Keratinocyte (primary cell): ENCODE data around the gene DMRTA2. TPM values are rescaled to one million over a fixed set of nuclear protein-coding genes. Genes with fewer than 3 reads are reported as not detected.

ENCODE experiments used
- DNase-seq: peaks from one replicate; pipeline ENCODE4 v3.0.0-alpha.2; 2011; ENCODE audit warnings: low read depth, missing footprints, low spot score
- FAIRE-seq: peaks from 2 replicates; lab custom pipeline; 2011; peaks lifted over from hg19 to GRCh38; lab: Jason Lieb, UNC
- H2AFZ ChIP-seq: 2 replicates; pipeline ENCODE4 v1.6.0; 2012; ENCODE audit warnings: low read length, control low read depth, inconsistent platforms; ENCODE audit not compliant: control insufficient read depth
- H3K27ac ChIP-seq: 2 replicates; pipeline ENCODE4 v1.5.1; 2011; ENCODE audit warnings: low read length; ENCODE audit not compliant: control insufficient read depth, insufficient read depth
- H3K27me3 ChIP-seq: 3 replicates; pipeline ENCODE4 v1.6.0; 2011; ENCODE audit warnings: low read length; ENCODE audit not compliant: control insufficient read depth, insufficient read depth; ENCODE audit errors: extremely low read depth
- H3K36me3 ChIP-seq, 2 experiments: 2 replicates in 1 of 2; 3 replicates in 1 of 2; pipeline ENCODE4 v1.5.1; 2011; ENCODE audit warnings: low read length in 2 of 2, mild to moderate bottlenecking in 1 of 2; ENCODE audit not compliant: control insufficient read depth in 2 of 2, insufficient read depth in 2 of 2; ENCODE audit errors: extremely low read depth in 1 of 2
- H3K4me1 ChIP-seq: 3 replicates; pipeline ENCODE4 v1.5.1; 2011; ENCODE audit warnings: low read length; ENCODE audit not compliant: control insufficient read depth, insufficient read depth; ENCODE audit errors: extremely low read depth
- H3K4me2 ChIP-seq: 3 replicates; pipeline ENCODE4 v1.6.0; 2011; ENCODE audit warnings: low read depth, low read length; ENCODE audit not compliant: control insufficient read depth, insufficient read depth; ENCODE audit errors: extremely low read depth
- H3K4me3 ChIP-seq, 3 experiments: fragments of 200-600 bp in 1 of 3; sonication (generic) in 1 of 3; 2 replicates in 2 of 3; 3 replicates in 1 of 3; pipeline ENCODE4 v1.5.1; 2011 to 2016; ENCODE audit warnings: low read length in 3 of 3, mild to moderate bottlenecking in 3 of 3, control low read depth in 2 of 3, inconsistent platforms in 1 of 3, low read depth in 1 of 3, mixed read lengths in 1 of 3, mixed run types in 1 of 3, moderate library complexity in 1 of 3; ENCODE audit not compliant: control insufficient read depth in 2 of 3, insufficient read depth in 2 of 3; ENCODE audit errors: extremely low read depth in 1 of 3
- H3K79me2 ChIP-seq: 2 replicates; pipeline ENCODE4 v1.6.0; 2012; ENCODE audit warnings: low read length; ENCODE audit not compliant: control insufficient read depth, insufficient read depth
- H3K9ac ChIP-seq: 3 replicates; pipeline ENCODE4 v1.6.0; 2011; ENCODE audit warnings: low read length; ENCODE audit not compliant: control insufficient read depth, insufficient read depth; ENCODE audit errors: extremely low read depth
- H3K9me1 ChIP-seq: 3 replicates; pipeline ENCODE4 v1.6.0; 2011; ENCODE audit warnings: low read length; ENCODE audit not compliant: control insufficient read depth, insufficient read depth; ENCODE audit errors: extremely low read depth
- H3K9me3 ChIP-seq: 2 replicates; pipeline ENCODE4 v1.5.1; 2012; ENCODE audit warnings: low read depth, low read length; ENCODE audit not compliant: control insufficient read depth
- H4K20me1 ChIP-seq: 3 replicates; pipeline ENCODE4 v1.6.0; 2011; ENCODE audit warnings: low read length; ENCODE audit not compliant: control insufficient read depth, insufficient read depth; ENCODE audit errors: extremely low read depth
- EZH2 ChIP-seq: IDR thresholded peaks from one replicate; pipeline ENCODE4 v1.6.1; 2012; ENCODE audit warnings: inconsistent platforms, mild to moderate bottlenecking, low read length, moderate library complexity
- dilution Hi-C: fragments of 300-500 bp; cut with MboI; formaldehyde crosslinking; loops from one replicate; pipeline ENCODE4 v1.7.0; 2020; ENCODE audit warnings: low sequenced_read_pairs; ENCODE audit not compliant: extremely low pct_ligation_motif_present
- polyA plus RNA-seq, 5 experiments: library from polyadenylated mRNA; depleted of rRNA in 3 of 5; stranded (reverse) in 3 of 5; stranded (forward) in 1 of 5; unstranded in 1 of 5; fragments of >200 nt; gene quantifications; 1 replicate in 1 of 5; 2 replicates in 3 of 5; 3 replicates in 1 of 5; pipeline versions ENCODE4 v1.2.1 to v1.2.3, GENCODE V29; 2011 to 2012; ENCODE audit warnings: missing spikeins in 2 of 5, low read depth in 1 of 5, low replicate concordance in 1 of 5
- TF ChIP-seq, protein P1 (sequence below), 3 experiments: IDR thresholded peaks in 1 of 3; conservative IDR thresholded peaks in 1 of 3; optimal IDR thresholded peaks in 1 of 3; 2 replicates in 2 of 3; 3 replicates in 1 of 3; pipeline versions ENCODE3 to v1.5.1; 2011; ENCODE audit warnings: low read length in 3 of 3, mild to moderate bottlenecking in 3 of 3, moderate library complexity in 2 of 3, control low read depth in 1 of 3, inconsistent platforms in 1 of 3; ENCODE audit not compliant: insufficient read depth in 2 of 3; ENCODE audit errors: extremely low read depth in 1 of 3

DMRTA2 gene
- polyA plus RNA-seq, 1 donor (not counting 4 experiments of a cell fraction or from before 2014, with no cell fraction given), result 0.01 TPM

GRCh38 chr1:50421366-50421748 is 1.9 kb downstream of the DMRTA2 start:
- TF ChIP-seq, protein P1, sequence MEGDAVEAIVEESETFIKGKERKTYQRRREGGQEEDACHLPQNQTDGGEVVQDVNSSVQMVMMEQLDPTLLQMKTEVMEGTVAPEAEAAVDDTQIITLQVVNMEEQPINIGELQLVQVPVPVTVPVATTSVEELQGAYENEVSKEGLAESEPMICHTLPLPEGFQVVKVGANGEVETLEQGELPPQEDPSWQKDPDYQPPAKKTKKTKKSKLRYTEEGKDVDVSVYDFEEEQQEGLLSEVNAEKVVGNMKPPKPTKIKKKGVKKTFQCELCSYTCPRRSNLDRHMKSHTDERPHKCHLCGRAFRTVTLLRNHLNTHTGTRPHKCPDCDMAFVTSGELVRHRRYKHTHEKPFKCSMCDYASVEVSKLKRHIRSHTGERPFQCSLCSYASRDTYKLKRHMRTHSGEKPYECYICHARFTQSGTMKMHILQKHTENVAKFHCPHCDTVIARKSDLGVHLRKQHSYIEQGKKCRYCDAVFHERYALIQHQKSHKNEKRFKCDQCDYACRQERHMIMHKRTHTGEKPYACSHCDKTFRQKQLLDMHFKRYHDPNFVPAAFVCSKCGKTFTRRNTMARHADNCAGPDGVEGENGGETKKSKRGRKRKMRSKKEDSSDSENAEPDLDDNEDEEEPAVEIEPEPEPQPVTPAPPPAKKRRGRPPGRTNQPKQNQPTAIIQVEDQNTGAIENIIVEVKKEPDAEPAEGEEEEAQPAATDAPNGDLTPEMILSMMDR (optimal IDR thresholded peaks at IDR 0.05 in 1 of 3, IDR thresholded peaks at IDR 0.05 in 1 of 3, conservative IDR thresholded peaks at IDR 0.05 in 1 of 3; ENCODE audit: extremely low read depth in 1 of 3, insufficient read depth in 2 of 3, low read length in 3 of 3), result no peak
- peak; percentile 76 for TF ChIP-seq EZH2
- Histone ChIP-seq H3K4me3 (no peak overlapping the region), H2AFZ (no peak overlapping the region), H3K36me3 (no peaks in the 10 kb centered on the region), H3K27me3 (peaks cover 100% of the 10 kb centered on the region), H3K9me1 (no peaks in the 10 kb centered on the region), H4K20me1 (peaks cover 10% of the 10 kb centered on the region), H3K4me2 (no peak overlapping the region), H3K79me2 (no peaks in the 10 kb centered on the region), H3K4me1 (no peaks in the 10 kb centered on the region), H3K9me3 (no peaks in the 10 kb centered on the region), H3K9ac (no peak overlapping the region), H3K27ac (no peak overlapping the region)
- dilution Hi-C loops, result no loop called here
- FAIRE-seq, result no peak
- DNase-seq, result no peak

- H3K9me1 ChIP-seq, result no peaks in the 10 kb centered on the region
- dilution Hi-C loops, result no loop called here
- no peaks in the 10 kb centered on the region for H3K4me1 ChIP-seq
- peaks cover 100% of the 10 kb centered on the region for H3K27me3 ChIP-seq
- DNase-seq, result no peak
- no peak overlapping the region for H2AFZ ChIP-seq
- H4K20me1 ChIP-seq, result peaks cover 6% of the 10 kb centered on the region
- H3K36me3 ChIP-seq, result no peaks in the 10 kb centered on the region
- H3K9me3 ChIP-seq, result no peaks in the 10 kb centered on the region
- no peak overlapping the region for H3K9ac ChIP-seq
- TF ChIP-seq, protein P1 (optimal IDR thresholded peaks at IDR 0.05 in 1 of 3, IDR thresholded peaks at IDR 0.05 in 1 of 3, conservative IDR thresholded peaks at IDR 0.05 in 1 of 3; ENCODE audit: extremely low read depth in 1 of 3, insufficient read depth in 2 of 3, low read length in 3 of 3), result peak in 1 of 3 experiments; percentile 32
- peak; percentile 76 for TF ChIP-seq EZH2
- FAIRE-seq, result no peak
- H3K4me2 ChIP-seq, result no peak overlapping the region
- no peak overlapping the region for H3K27ac ChIP-seq
- no peak overlapping the region for H3K4me3 ChIP-seq
- H3K79me2 ChIP-seq, result no peaks in the 10 kb centered on the region
Measured at GRCh38 chr1:50420689-50421365, 2.4 kb downstream of the DMRTA2 start.
